ENCODE measurements around the gene ZNF165.
"Not testable (repeated sequence)": the region's sequence is repeated elsewhere in the genome, so short reads cannot be mapped to it uniquely, and the experiment has no call there.

DNA sequence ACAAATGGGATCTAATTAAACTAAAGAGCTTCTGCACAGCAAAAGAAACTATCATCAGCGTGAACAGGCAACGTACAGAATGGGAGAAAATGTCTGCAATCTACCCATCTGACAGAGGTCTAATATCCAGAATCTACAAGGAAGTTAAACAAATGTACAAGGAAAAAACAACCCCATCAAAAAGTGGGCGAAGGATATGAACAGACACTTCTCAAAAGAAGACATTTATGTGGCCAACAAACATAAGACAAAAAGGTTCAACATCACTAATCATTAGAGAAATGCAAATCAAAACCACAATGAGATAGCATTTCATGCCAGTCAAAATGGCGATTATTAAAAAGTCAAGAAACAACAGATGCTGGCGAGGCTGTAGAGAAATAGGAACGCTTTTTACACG, 21.9 kb downstream of the ZNF165 start:
- not testable (repeated sequence) for TF ChIP-seq CTCF, POLR2A (IDR thresholded peaks at IDR 0.05)

Measured in testis (tissue), 2 donors.